DMS153 treated with DMSO at 0.1 percent for 48 hours (cell line): ENCODE data around the gene ARL15.

Experiments used
- DNase-seq: peaks from one replicate; lab custom pipeline; 2025; ENCODE audit not compliant: unreplicated experiment; lab: John Stamatoyannopoulos, UW

The ARL15 gene

GRCh38 chr5:54162184-54162583 is 148.2 kb downstream of the ARL15 start:
- DNase-seq: no peak

- no peak for DNase-seq
Measured at GRCh38 chr5:54160329-54160728, 150.0 kb downstream of the ARL15 start.

- DNase-seq: no peak
Measured at GRCh38 chr5:54159893-54160195, 150.5 kb downstream of the ARL15 start.

- DNase-seq: no peak
Measured at GRCh38 chr5:54159153-54159892, 151.1 kb downstream of the ARL15 start.

GRCh38 chr5:54156577-54156976 is 153.8 kb downstream of the ARL15 start:
- no peak for DNase-seq

GRCh38 chr5:54150841-54151240 is 159.5 kb downstream of the ARL15 start:
- no peak for DNase-seq

- no peak for DNase-seq
Measured at GRCh38 chr5:54148858-54149257, 161.5 kb downstream of the ARL15 start.

GRCh38 chr5:54148067-54148845 is 162.1 kb downstream of the ARL15 start:
- no peak for DNase-seq

GRCh38 chr5:54146916-54147315 is 163.5 kb downstream of the ARL15 start:
- DNase-seq: no peak

GRCh38 chr5:54146390-54146789 is 164.0 kb downstream of the ARL15 start:
- no peak for DNase-seq

- DNase-seq: no peak
Measured at GRCh38 chr5:54140247-54140840, 170.0 kb downstream of the ARL15 start.

GRCh38 chr5:54136516-54137440 is 173.6 kb downstream of the ARL15 start:
- DNase-seq: no peak

GRCh38 chr5:54135042-54135441 is 175.3 kb downstream of the ARL15 start:
- DNase-seq: no peak

- DNase-seq: no peak
Measured at GRCh38 chr5:54133917-54134316, 176.5 kb downstream of the ARL15 start.

GRCh38 chr5:54120473-54120872 is 189.9 kb downstream of the ARL15 start:
- DNase-seq: no peak

- DNase-seq: no peak
Measured at GRCh38 chr5:54117957-54118356, 192.4 kb downstream of the ARL15 start.

GRCh38 chr5:54115735-54116403 is 194.5 kb downstream of the ARL15 start:
- DNase-seq: no peak

- DNase-seq: no peak
Measured at GRCh38 chr5:54113060-54113459, 197.3 kb downstream of the ARL15 start.

GRCh38 chr5:54109626-54110330 is 200.6 kb downstream of the ARL15 start:
- DNase-seq: no peak

- no peak for DNase-seq
Measured at GRCh38 chr5:54108136-54108535, 202.2 kb downstream of the ARL15 start.
